Kasumi-1 (cell line): ENCODE data around the gene OR13C3.
"Not testable (repeated sequence)": the region's sequence is repeated elsewhere in the genome, so short reads cannot be mapped to it uniquely, and the experiment has no call there.

Source experiments
- DNase-seq, 2 experiments: peaks; one replicate each; lab custom pipeline; 2025; lab: John Stamatoyannopoulos, UW

Gene OR13C3

DNA sequence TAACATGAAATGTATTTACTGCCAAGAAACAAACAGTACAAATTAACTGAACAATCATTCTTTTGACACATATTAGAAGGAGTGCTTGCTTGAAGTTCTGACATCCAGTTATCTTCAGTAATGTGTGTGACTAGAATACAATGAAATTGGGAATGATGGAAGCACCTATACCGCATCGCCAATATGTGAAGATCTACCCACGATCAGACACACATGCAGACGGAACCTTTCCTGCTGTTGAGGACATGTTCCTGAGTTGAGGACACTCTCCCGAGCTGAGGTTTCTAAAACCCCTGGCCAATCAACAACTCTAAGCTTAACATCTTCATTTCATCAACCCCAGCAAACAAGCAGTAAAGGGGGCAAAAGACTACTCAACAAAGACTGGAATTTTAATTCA lies at the start of gene OR13C3:
Gene OR13C3, minus strand, starts transcription at position 101 of the 400 bp plus-strand sequence. CDS start 133 bp downstream, outside the sequence.
- DNase-seq = no peak

GRCh38 chr9:104580562-104580961 lies 43.9 kb upstream of the OR13C3 start:
- DNase-seq = no peak

GRCh38 chr9:104577263-104577662 lies 40.6 kb upstream of the OR13C3 start:
- DNase-seq = no peak

DNA sequence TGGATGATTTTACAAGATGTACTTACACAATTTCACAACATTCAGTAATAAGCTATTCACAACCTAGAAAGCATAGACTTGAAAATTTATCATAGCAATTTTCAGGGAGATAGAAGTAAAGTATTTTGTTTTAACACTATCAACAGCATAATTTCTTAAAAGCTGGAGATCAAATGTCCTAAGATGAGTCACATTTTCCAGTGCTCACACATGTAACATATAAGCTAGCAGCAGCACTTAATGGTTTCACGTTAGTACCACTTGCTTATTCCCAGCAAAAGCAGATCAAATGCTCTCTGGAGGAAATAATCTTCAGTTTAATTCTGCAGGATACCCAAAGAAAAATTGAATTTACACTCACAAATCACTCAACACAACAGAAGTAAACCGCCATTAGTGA lies 38.8 kb upstream of the OR13C3 start:
- no peak for DNase-seq

- peak; percentile 8 to 29 for DNase-seq
These were observed 36.0 kb upstream of the OR13C3 start for GRCh38 chr9:104572612-104573011.

DNA sequence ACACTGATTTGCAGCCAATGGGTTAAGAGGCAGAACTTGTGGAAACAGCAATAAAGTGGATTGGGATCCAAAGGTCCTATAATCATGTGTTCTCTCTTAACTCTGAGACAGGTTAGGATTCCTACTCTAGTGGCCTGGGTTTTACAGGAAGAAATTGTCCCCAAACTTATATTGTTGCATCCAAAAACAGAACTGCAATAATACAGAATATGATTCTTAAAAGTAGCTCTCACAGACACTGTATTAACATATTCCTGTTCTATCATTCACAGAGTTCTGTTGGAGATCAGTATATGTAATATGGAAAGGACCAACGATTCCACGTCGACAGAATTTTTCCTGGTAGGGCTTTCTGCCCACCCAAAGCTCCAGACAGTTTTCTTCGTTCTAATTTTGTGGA lies 32.2 kb upstream of the OR13C3 start, which contains the start of gene OR13C8:
Gene OR13C8, plus strand, starts transcription at position 301 of the 400 bp plus-strand sequence. Its CDS starts 0 bp downstream, at position 301.
- DNase-seq = no peak

- DNase-seq = no peak
These were observed 27.7 kb upstream of the OR13C3 start for GRCh38 chr9:104564358-104564757.

- no peak for DNase-seq
These were observed 20.4 kb upstream of the OR13C3 start for GRCh38 chr9:104556830-104557634.

GRCh38 chr9:104555521-104555920 lies 18.9 kb upstream of the OR13C3 start:
- no peak for DNase-seq

DNA sequence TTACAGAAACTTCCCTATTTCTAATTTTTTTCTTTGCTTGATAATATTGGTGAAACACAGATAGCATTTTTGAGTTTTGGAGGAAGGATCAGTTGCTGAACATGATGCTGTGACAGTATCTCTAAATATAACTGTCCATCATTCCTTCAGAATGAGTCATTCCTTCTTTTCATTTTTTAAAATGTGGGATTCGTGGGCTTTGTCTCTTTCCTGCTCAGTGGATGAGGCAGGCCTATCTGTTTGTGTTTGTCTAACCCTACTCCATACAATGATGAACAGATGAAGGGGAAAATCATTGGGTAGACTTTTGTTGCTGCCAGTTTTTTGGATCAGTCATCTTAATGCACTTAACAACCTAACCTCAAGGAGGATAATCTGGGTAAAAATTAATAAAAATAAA lies 16.6 kb upstream of the OR13C3 start:
- DNase-seq = no peak

- DNase-seq = no peak
These were observed 8.0 kb upstream of the OR13C3 start for GRCh38 chr9:104544644-104545043.

GRCh38 chr9:104539275-104539674 lies 2.6 kb upstream of the OR13C3 start:
- no peak for DNase-seq

DNA sequence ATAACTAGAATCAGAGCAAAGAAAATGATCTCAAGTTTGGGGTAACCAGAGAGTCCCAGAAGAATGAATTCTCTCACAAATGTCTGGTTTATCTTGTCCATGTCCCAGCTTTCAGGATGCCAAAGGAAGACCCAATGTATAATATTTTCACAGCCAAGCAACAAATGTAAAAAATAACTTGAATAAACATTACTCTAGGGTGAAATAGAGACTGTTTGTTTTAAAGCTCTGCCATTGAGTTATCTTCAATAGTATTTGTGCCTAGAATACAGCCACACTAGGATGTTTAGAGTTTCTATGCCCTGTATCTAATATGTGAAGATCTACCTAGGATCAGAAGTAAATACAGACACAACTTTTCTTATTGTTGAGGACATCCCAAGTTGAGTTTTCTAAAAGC lies 9.5 kb downstream of the OR13C3 start, which contains the start of gene OR13C4:
Gene OR13C4, minus strand, starts transcription at position 101 of the 400 bp plus-strand sequence. Its CDS starts 0 bp downstream, at position 101.
- no peak for DNase-seq

DNA sequence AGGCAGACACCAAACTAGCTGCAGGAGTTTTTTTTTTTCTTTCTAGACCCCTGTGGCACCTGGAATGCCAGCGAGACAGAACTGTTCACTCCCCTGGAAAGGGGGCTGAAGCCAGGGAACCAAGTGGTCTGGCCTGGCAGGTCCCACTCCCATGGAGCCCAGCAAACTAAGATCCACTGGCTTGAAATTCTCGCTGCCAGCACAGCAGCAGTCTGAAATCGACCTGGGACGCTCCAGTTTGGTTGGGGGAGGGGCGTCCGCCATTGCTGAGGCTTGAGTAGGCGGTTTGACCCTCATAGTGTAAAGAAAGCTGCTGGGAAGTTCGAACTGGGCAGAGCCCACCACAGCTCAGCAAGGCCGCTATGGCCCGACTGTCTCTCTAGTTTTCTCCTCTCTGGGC lies 16.4 kb downstream of the OR13C3 start:
- DNase-seq = not testable (repeated sequence)

GRCh38 chr9:104514901-104515300 lies 21.8 kb downstream of the OR13C3 start:
- no peak for DNase-seq

DNA sequence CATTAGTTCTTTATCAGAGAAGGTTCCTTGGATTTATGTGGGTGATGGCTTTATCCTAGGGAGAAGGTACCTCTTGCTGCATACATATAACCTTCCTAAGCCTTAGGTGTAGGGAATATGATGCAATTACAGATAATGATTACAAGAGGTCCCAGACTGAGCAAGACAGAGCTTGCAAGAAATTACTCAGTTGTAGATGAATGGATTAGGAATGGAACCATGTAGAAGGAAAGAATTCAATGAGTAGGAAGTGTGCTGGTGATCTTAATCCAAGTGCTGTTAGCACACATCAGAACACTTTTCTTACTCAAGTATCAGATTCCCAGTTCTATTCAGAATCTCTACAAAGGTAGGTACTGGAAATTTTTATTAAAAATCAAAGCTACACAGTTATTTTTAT lies 30.1 kb downstream of the OR13C3 start:
- DNase-seq = no peak

DNA sequence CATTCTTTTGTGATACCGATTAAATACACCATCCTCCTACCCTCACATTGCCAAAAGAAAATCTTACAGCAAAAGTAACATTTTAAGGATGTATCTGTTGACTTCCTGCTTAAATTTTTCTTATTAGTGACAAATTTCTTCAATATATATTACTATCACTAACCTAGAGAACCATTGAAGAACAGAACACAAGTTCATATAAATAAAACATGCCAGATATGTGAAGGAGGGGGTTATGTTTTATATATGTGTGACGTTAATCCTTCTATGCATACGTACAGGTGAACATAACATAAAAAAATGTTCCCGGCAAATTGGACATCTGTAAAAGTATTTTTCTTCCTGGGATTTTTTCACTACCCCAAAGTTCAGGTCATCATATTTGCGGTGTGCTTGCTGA lies 32.7 kb downstream of the OR13C3 start, which contains the start of gene OR13F1:
Gene OR13F1, plus strand, starts transcription at position 301 of the 400 bp plus-strand sequence. Its CDS starts 0 bp downstream, at position 301.
- no peak for DNase-seq

- DNase-seq = no peak
These were observed 33.2 kb downstream of the OR13C3 start for GRCh38 chr9:104503440-104503839.

- peak; percentile 24 to 75 for DNase-seq
These were observed 41.8 kb downstream of the OR13C3 start for GRCh38 chr9:104494808-104495207.
